GM08714 (cell line): Measurements from ENCODE around the gene RNGTT.
"Not testable (repeated sequence)": the region's sequence is repeated elsewhere in the genome, so short reads cannot be mapped to it uniquely, and the experiment has no call there.

Experiments used
- H3K4me3 ChIP-seq: fragments of 200-500 bp; sonication (Bioruptor generic); 2 replicates; pipeline ENCODE4 v1.5.1; 2014; ENCODE audit warnings: mild to moderate bottlenecking, low read length, inconsistent platforms
- ZNF274 ChIP-seq: IDR thresholded peaks from 2 replicates; pipeline ENCODE4 v1.6.1; 2012; ENCODE audit warnings: mild to moderate bottlenecking, low read depth, low read length

Gene RNGTT

DNA sequence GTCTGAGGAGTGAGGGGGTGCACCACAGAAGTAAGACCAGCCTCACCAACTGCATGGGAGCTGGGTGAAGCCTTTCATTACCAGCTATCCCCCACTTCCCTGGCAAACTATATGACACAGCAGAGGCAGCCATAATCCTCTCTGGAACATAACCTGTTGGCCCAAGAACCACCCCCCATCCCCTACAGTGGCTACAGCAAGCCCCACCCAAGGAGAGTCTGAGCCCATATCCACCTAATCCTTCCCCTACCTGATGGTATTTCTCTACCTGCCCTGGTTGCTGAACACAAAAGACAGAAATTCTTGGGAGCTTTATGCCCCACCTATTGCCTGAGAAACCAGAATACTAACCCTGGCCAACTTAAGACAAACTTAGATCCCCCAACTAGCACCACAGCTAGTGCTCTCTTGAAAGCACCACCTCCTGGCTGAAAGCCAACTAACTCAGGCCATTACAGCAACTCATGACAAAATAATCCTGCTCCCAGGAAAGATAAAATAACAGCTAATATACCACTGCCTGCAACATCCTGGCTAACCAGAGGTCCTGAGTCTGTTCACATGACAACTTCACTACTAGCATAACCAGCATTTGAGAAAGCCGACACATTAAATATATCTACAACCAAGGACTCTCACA, 11.2 kb downstream of the RNGTT start:
- no peak for TF ChIP-seq ZNF274
- no peak overlapping the region for H3K4me3 ChIP-seq

DNA sequence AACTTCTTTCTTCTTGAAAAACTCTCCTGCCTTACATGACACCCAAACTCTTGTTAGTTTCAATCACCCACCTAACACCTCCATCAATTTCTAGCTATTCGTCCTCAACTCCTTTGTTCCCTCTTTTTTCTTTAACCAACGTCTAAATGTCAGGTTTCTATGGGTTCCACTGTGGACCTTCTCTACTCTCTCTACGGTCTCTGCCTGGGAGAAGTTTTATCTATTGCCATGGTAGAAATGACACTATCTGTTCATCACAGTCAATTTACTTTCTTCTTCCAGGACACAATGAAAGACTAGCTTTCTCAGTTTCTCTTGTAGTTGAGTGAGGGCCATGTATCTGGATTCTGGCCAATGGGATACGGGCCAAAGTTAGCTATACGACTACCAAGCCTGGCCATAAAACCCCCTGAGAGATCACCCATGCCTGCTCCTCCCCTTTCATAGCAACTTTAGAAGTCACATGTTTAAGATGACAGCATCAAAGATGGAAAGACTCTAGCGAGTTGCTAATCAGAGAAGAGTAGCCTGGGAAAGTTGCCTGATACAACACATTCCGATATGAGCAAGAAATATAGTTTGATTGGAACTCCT, 17.9 kb downstream of the RNGTT start:
- H3K4me3 ChIP-seq = no peak overlapping the region
- TF ChIP-seq ZNF274 = no peak

DNA sequence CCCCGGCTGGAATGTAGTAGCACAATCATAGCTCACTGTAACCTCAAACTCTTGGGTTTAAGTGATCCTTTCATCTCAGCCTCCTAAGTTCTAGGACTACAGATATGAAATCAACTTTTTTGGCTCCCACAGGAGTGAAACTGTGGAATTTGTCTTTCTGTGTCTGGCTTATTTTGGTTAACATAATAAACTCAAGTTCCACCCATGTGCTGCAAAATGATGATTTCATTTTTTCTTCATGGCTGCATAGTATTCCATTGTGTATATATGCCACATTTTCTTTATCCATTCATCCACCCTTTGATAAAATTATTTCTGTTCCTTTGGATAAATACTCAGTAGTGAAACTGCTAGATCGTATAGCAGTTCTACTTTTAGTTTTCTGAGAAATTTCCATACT, 29.9 kb downstream of the RNGTT start:
- no peak overlapping the region for H3K4me3 ChIP-seq
- no peak for TF ChIP-seq ZNF274

DNA sequence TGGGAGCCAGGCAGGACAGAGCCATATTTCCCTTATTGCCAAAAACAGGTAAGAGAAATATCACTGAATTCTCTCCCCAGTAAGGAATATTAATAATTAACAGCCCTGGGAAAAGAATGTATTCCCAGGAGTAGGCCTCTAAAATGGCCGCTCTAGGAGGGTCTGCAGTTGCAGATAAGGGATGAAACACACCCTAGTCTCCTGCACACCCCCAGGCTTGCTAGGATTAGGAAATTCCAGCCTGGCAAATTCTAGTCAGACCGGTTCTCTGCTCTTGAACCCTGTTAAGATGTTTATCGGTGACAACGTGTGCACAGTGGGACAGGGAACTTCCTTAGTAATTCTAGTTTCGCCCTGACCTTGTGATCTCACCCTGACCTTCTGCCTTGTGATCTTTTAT, 31.4 kb downstream of the RNGTT start:
- H3K4me3 ChIP-seq = not testable (repeated sequence)

DNA sequence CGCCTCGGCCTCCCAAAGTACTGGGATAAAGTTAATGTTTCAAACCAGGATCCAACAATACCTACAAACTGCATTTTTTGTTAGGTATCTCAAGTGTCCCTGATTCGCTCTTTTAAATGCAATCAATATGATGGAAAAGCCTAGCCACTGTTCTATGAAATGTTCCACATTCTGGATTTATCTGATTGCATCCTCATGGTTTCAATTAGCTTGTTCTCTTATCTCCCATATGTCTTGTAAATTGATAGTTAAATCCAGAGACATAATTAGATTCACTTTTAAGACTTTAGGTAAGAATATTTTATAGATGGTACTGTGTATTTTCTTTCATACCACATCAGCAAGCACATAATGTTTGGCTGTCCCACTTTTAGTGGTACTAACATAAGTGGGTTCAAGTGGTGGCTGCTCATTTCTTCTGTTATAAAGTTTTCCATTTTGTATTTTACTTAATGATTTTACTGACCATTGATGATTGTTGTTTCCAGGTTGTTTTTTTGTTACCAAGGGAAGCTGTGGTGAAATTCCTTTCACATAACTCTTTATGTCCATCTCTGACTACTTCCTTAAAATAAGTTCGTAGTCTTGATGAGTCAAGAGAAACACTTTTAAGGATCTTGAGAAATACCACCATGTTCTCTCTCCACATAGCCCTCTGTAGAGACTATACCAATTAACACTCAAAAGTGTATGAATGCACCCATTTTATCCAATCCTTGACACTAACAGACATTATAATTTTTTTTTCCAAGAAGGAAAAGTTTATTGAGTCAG, 40.5 kb downstream of the RNGTT start:
- H3K4me3 ChIP-seq = no peak overlapping the region
- no peak for TF ChIP-seq ZNF274

DNA sequence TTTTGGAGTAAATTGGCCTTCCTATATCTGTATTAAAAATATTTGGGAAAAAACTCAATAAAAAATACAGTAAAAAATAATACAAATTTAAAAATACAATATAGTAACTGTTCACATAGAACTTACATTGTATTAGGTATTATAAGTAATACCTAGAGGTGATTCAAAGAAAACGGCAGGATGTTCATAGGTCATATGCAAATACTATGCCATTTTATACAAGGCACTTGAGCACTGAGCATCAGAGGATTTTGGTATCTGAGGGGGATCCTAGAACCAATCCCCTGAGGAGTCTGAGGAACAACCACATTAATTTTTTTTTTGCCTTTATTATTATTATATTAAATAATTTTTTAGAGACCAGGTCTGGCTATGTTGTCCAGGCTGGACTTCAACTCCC, 41.7 kb downstream of the RNGTT start:
- no peak overlapping the region for H3K4me3 ChIP-seq
- TF ChIP-seq ZNF274 = no peak

DNA sequence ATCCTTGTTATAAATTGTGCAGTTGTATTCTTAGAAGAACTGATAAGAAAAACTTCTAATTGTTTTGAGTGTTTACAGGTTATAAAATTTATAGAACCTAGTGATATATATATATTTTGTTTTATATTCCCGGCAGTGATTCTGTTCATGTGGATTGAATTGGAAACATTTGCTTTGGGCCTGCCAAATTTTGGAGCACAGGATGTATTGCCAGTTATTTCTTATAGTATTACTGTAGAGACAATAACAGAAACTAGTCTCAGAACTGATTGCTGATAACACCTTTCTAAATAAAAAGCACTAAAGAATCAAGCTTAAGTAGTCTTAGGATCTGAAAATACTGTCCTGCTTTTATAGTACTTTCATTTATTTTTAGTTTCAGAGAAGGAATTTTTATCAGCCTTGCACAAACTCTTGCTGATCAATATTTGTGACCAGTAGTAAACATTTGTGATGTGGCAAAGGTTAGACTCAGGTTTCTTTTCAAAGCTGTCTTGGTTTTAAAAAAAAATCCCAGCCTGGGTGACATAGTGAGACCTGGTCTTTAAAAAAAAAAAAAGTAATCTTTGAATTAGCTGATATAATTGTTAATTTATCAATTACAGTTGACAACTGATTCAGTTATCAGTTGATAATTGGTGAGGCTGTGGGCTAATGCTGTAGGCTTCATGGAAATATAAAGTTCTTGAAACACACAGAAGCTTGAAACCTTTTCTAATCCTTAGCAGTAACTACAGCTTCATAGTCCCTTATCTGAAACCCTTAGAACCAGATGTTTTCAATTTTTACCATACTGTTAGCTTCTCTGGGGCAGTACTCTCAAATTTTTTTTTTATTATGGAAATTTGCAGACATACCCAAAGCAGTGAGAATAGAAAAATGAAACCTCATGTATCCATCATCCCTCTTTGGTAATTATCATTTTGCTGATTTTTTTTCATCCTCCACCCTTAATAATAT, 42.4 kb downstream of the RNGTT start:
- no peak overlapping the region for H3K4me3 ChIP-seq
- TF ChIP-seq ZNF274 = no peak

DNA sequence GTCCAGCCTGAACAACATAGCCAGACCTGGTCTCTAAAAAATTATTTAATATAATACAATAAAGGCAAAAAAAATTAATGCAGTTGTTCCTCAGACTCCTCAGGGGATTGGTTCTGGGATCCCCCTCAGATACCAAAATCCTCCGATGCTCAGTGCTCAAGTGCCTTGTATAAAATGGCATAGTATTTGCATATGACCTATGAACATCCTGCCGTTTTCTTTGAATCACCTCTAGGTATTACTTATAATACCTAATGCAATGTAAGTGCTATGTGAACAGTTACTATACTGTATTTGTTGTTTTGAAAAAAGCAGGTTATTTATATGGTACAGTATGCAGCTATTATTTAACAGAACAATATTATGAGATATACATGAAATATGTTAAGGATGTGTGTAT, 43.3 kb downstream of the RNGTT start:
- H3K4me3 ChIP-seq = no peak overlapping the region
- no peak for TF ChIP-seq ZNF274

DNA sequence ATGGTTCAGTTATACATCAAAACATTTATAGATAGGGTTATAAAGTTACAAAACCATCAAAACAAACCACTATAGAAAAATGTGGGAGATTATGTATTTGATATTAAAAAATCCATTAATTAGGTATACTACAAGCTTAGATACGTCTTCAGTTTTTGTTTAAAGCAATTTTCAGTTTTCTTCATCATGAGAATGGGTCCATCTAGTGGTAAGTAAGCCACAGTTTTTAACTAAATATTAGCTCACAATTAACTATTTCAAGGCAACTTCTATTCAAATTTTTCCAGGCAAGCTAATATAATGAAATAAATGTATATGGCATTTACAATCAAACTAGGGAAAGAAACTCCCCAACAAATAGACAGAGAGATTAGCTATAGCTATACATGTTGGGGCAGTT, 44.4 kb downstream of the RNGTT start:
- no peak overlapping the region for H3K4me3 ChIP-seq
- TF ChIP-seq ZNF274 = no peak

DNA sequence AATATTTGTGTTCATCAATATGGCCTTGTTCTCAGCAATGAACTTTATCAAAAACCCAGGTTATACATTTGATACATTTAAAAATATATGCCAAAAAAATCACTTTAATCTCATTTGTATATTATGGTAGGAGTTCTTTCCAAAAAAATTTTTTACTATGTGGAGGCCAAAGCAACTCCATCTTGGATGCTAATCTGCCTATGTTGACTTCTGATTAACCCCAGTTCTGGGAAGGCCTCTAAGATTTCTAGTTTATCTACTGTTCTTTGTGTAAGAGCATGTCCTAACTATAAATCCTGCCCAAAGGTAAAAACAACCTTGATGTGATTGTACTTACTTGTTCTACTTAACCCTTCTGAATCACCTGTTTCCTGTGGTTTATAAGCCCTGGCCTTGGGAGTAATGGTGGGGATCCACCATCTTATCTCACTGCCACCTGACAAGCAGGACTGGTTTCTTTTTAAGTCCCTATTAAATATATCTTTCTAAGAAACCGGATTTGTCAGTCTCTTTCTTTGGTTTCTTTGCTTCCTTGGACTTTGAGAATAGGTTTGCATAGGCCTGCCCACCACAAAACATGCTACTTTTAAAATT, 46.7 kb downstream of the RNGTT start:
- no peak overlapping the region for H3K4me3 ChIP-seq
- TF ChIP-seq ZNF274 = no peak

DNA sequence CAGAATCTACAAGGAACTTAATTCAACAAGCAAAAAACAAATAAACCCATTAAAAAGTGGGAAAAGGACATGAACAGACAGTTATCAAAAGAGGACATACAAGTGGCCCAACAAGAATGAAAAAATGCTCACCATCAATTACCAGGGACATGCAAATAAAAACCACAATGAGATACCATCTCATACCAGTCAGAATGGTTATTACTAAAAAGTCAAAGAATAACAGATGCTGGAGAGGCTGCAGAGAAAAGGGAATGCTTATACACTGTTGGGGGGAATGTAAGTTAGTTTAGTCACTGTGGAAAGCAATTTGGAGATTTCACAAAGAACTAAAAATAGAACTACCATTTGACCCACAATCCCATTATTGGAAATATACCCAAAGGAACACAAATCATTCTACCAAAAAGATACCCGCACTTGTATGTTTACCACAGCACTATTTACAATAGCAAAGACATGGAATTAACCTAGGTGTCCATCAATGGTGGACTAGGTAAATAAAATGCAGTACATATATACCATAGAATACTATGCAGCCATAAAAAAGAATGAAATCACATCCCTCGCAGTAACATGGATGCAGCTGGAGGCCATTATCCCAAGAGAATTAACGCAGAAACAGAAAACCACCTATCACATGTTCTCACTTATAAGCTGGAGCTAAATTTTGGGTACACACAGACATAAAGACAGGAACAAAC, 48.4 kb downstream of the RNGTT start:
- H3K4me3 ChIP-seq = no peak overlapping the region
- no peak for TF ChIP-seq ZNF274

DNA sequence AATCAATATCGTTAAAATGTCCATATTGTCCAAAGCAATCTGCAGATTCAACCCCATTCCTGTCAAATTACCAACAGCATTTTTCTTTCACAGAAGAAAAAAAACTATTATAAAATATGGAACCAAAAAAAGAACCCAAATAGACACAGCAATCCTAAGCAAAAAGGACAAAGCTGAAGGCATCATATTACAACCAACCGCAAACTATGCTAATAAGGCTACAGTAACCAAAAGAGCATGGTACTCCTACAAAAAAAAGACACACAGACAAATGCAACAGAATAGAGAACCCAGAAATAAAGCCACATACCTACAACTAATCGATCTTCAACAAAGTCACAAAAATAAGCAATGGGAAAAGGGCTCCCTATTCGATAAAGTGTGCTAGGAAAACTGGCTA, 49.2 kb downstream of the RNGTT start:
- H3K4me3 ChIP-seq = no peak overlapping the region
- no peak for TF ChIP-seq ZNF274

DNA sequence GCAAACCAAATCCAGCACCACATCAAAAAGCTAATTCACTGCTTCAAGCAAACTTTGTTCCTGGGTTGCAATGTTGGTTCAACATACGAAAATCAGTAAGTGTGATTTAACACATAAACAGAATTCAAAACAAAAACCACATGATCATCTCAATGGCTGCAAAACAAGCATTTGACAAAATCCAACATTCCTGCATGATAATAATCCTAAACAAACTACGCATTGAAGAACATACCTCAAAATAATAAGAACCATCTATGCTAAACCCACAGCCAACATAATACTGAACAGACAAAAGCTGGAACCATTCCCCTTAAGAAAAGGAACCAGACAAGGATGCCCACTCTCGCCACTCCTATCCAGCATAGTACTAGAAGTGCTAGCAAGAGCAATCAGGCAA, 49.9 kb downstream of the RNGTT start:
- TF ChIP-seq ZNF274 = no peak
- no peak overlapping the region for H3K4me3 ChIP-seq
